Heart left ventricle (tissue), 13 donors: Measurements from ENCODE around the gene UGT1A7.

ENCODE experiments used
- CTCF ChIP-seq, 12 donors: fragments of 200-600 bp; sonication (generic) in 4 of 12; IDR thresholded peaks; one replicate each; pipeline versions ENCODE4 v1.5.0 to v1.8.0; 2018 to 2022; ENCODE audit warnings: antibody characterized with exemption in 12 of 12, mild to moderate bottlenecking in 5 of 12
- POLR2A ChIP-seq, 2 donors: fragments of 450-650 bp; IDR thresholded peaks; one replicate each; pipeline ENCODE4 v1.6.1; 2017; ENCODE audit warnings: antibody characterized with exemption in 2 of 2, mild to moderate bottlenecking in 2 of 2, moderate library complexity in 2 of 2
- donor health status: ischemic (EF 13 %, LVEDD 7.1; RV severe dilation, severe dysfunction).
- donor health status: DM: no; HTN: yes; CAD: no.
- donor health status: DM: no; HTN: no; CAD: no.
- donor health status: ischemic (EF 25% LVEDD 6.9; RV normal size, moderate dysfunction).
- donor health status: ischemic (EF 25% LVEDD 5.7; RV mildly dilated, moderate dysfunction).
- donor health status: ischemic (EF 35%, LVEDD 5.7; RV mildly dilated, moderate dysfunction).
- donor health status: nonischemic (EF 11% LVEDD 7.7; RV severe dilation, severe dysfunction).
- donor health status: DM: yes; HTN: yes; CAD: no.
- donor health status: PGD.
- donor health status: ischemic (EF 29% LVEDD 5.4; RV normal size, mild dysfunction).
- donor health status: nonischemic (EF 23%, LVEDD 6.1; RV moderate dilation, normal function).

GRCh38 chr2:233674314-233674713 is 7.4 kb upstream of the UGT1A7 start:
- no peak for TF ChIP-seq POLR2A (IDR thresholded peaks at IDR 0.05)
- TF ChIP-seq CTCF (IDR thresholded peaks at IDR 0.05) = no peak
